Lung (tissue), 12 donors: ENCODE measurements around the gene UNC13B. TPM values are rescaled to one million over a fixed set of nuclear protein-coding genes. Genes with fewer than 3 reads are reported as not detected.

ENCODE experiments used
- ATAC-seq: fragments of 200-7000 bp; cut with Tn5 transposase; one replicate; pipeline ENCODE4 v1.9.1; 2020; ENCODE audit warnings: moderate number of reproducible peaks; ENCODE audit not compliant: insufficient read depth, low FRiP score
- DNase-seq, 3 donors: peaks; one replicate each; pipeline ENCODE4 v3.0.0-alpha.2; 2013 to 2017
- H3K27ac ChIP-seq, 2 donors: one replicate each; pipeline ENCODE4 v1.5.1; 2013; ENCODE audit warnings: mild to moderate bottlenecking in 2 of 2, moderate library complexity in 2 of 2, control low read depth in 1 of 2, inconsistent platforms in 1 of 2, low read depth in 1 of 2, low read length in 1 of 2
- H3K27me3 ChIP-seq, 3 donors: one replicate each; pipeline ENCODE4 v1.5.1; 2013; ENCODE audit warnings: low read length in 2 of 3; ENCODE audit not compliant: control insufficient read depth in 3 of 3, insufficient read depth in 3 of 3
- H3K36me3 ChIP-seq, 4 donors: one replicate each; pipeline ENCODE4 v1.5.1; 2013; ENCODE audit warnings: low read length in 4 of 4, mild to moderate bottlenecking in 1 of 4, moderate library complexity in 1 of 4; ENCODE audit not compliant: control insufficient read depth in 4 of 4, insufficient read depth in 4 of 4
- H3K4me1 ChIP-seq, 5 donors: one replicate each; pipeline ENCODE4 v1.5.1; 2013; ENCODE audit warnings: low read length in 5 of 5, mild to moderate bottlenecking in 2 of 5, moderate library complexity in 1 of 5; ENCODE audit not compliant: control insufficient read depth in 5 of 5, insufficient read depth in 5 of 5
- H3K4me3 ChIP-seq: one replicate; pipeline ENCODE4 v1.5.1; 2013; ENCODE audit warnings: mild to moderate bottlenecking, control low read depth, moderate library complexity
- H3K9ac ChIP-seq, 2 donors: one replicate each; pipeline ENCODE4 v1.5.1; 2013; ENCODE audit warnings: low read length in 2 of 2, control low read depth in 1 of 2; ENCODE audit not compliant: insufficient read depth in 1 of 2
- H3K9me3 ChIP-seq, 4 donors: one replicate each; pipeline ENCODE4 v1.5.1; 2013; ENCODE audit warnings: low read length in 3 of 4, mild to moderate bottlenecking in 1 of 4, moderate library complexity in 1 of 4; ENCODE audit not compliant: control insufficient read depth in 4 of 4, insufficient read depth in 3 of 4
- CTCF ChIP-seq: IDR thresholded peaks from 2 replicates; pipeline ENCODE4 v1.5.1; 2012; ENCODE audit warnings: mild to moderate bottlenecking; ENCODE audit errors: control extremely low read depth, extremely low read depth
- WGBS, 2 donors: extraction: QIAGEN DNeasy Blood & Tissue Kit; methylation state at CpG; one replicate each; pipeline ENCODE4 v1.1.7; 2013; 5-methylcytosine and 5-hydroxymethylcytosine counted together
- polyA plus RNA-seq, 2 donors: library from polyadenylated mRNA; stranded (reverse); fragments of 200-250 nt; gene quantifications; one replicate each; pipeline ENCODE4 v1.2.1, GENCODE V29; 2013
- total RNA-seq, 2 donors: library from RNA; depleted of rRNA in 1 of 2; stranded (reverse); fragments of >200 nt in 1 of 2; gene quantifications; one replicate each; pipeline ENCODE4 v1.2.1, GENCODE V29; 2014 to 2021
- donor health status: control.
- donor health status: control.
- donor health status: Bipolar disorder and iron deficiency.
- donor health status: healthy.
- donor health status: DM: yes; HTN: yes; CAD: no.

The UNC13B gene
- total and polyA plus RNA-seq, 4 donors = 25.8 to 102 (median 64.4) TPM

DNA sequence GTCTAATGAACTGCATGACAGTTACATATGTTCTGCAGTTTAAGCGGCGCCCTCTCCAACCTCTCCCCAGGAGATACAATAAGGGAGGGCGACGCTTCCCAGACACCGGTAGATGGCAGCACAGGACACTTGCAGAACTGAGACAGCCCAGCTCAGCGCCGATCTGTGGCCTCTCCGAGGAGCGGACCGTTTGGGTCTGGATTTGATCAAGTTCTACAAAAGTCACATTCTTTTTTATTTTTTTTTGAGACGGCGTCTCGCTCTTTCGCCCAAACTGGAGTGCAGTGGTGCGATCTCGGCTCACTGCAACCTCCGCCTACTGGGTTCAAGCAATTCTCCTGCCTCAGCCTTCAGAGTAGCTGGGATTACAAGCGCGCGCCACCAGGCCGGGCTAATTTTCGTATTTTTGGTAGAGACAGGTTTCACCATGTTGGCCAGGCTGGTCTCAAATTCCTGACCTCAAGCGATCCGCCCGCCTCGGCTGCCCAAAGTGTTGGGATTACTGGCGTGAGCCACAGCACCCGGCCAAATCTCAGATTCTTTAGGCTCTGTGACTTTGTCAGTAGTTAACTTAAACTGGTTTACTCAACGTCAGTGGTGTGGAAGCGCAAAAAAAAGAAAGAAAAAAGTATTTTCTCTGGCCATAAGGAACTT lies 44.8 kb upstream of the UNC13B start:
- peak; percentile 92 to 96 (median 95) for DNase-seq
- peaks cover 12 to 31% (median 19%) of the 10 kb centered on the region in 5 donors for H3K4me1 ChIP-seq
- WGBS, 2 donors = 21 to 28% methylated on average over 30 of the region's 30 CpGs
- H3K27me3 ChIP-seq = no peaks in the 10 kb centered on the region
- H3K4me3 ChIP-seq = no peak overlapping the region
- no peaks in the 10 kb centered on the region for H3K36me3 ChIP-seq
- H3K9me3 ChIP-seq = no peaks in the 10 kb centered on the region
- peak; percentile 72 for ATAC-seq
- peak overlapping the region; percentile 34 to 90 for H3K27ac ChIP-seq
- peak overlapping the region in 1 of 2 donors; percentile 71 for H3K9ac ChIP-seq
- peak; percentile 95 for TF ChIP-seq CTCF

DNA sequence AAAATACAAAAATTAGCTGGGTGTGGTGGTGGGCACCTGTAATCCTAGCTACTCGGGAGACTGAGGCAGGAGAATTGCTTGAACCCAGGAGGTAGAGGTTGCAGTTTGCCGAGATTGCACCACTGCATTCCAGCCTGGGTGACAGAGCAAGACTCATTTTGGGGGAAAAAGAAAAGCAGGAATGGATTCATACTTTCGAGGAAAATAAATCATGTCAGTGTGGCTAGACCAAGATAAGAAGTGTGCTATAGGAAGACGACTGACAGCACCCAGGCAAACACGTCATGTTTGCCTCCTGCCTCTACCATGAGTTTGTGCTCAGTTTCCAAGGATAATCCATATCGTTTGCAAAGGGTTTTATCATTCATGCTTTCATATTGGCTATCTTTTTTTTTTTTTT lies 26.9 kb upstream of the UNC13B start:
- H3K4me3 ChIP-seq = no peak overlapping the region
- WGBS, 2 donors = 87 to 91% methylated on average over 6 of the region's 6 CpGs
- ATAC-seq (no peak), DNase-seq (no peak)
- H3K36me3 ChIP-seq = no peaks in the 10 kb centered on the region
- no peaks in the 10 kb centered on the region for H3K27me3 ChIP-seq
- no peak overlapping the region for H3K27ac ChIP-seq
- H3K4me1 ChIP-seq = peaks cover 0 to 7% (median 0%) of the 10 kb centered on the region in 5 donors
- H3K9me3 ChIP-seq = peaks cover 0 to 4% (median 2%) of the 10 kb centered on the region in 4 donors
- no peak overlapping the region for H3K9ac ChIP-seq
- TF ChIP-seq CTCF = no peak

- H3K4me3 ChIP-seq = no peak overlapping the region
- ATAC-seq (no peak), DNase-seq (no peak)
- no peak overlapping the region for H3K27ac ChIP-seq
- no peak overlapping the region for H3K9ac ChIP-seq
- no peak for TF ChIP-seq CTCF
- H3K27me3 ChIP-seq = no peaks in the 10 kb centered on the region
- WGBS, 2 donors = 92 to 96% methylated on average over 7 of the region's 7 CpGs
- H3K4me1 ChIP-seq = peaks cover 0 to 7% (median 0%) of the 10 kb centered on the region in 5 donors
- peaks cover 0 to 4% (median 2%) of the 10 kb centered on the region in 4 donors for H3K9me3 ChIP-seq
- H3K36me3 ChIP-seq = no peaks in the 10 kb centered on the region
Measured at GRCh38 chr9:35135988-35136387, 25.8 kb upstream of the UNC13B start.

- peaks cover 0 to 9% (median 3%) of the 10 kb centered on the region in 4 donors for H3K9me3 ChIP-seq
- 87 to 92% methylated on average over 8 of the region's 8 CpGs for WGBS, 2 donors
Measured at GRCh38 chr9:35136866-35137265, 24.9 kb upstream of the UNC13B start.

More at GRCh38 chr9:35136866-35137265, 24.9 kb upstream of the UNC13B start:
- no peak overlapping the region for H3K27ac ChIP-seq
- H3K4me1 ChIP-seq = peaks cover 0 to 7% (median 0%) of the 10 kb centered on the region in 5 donors
- no peak for DNase-seq
- H3K36me3 ChIP-seq = no peaks in the 10 kb centered on the region
- H3K27me3 ChIP-seq = no peaks in the 10 kb centered on the region
- no peak for TF ChIP-seq CTCF
- no peak for ATAC-seq
- no peak overlapping the region for H3K4me3 ChIP-seq
- H3K9ac ChIP-seq = no peak overlapping the region
